ENCODE measurements around the gene ARHGAP10.
A peak's percentile ranks its signal among the peaks of the same experiment; 100 is the strongest.

Gene ARHGAP10, protein sequence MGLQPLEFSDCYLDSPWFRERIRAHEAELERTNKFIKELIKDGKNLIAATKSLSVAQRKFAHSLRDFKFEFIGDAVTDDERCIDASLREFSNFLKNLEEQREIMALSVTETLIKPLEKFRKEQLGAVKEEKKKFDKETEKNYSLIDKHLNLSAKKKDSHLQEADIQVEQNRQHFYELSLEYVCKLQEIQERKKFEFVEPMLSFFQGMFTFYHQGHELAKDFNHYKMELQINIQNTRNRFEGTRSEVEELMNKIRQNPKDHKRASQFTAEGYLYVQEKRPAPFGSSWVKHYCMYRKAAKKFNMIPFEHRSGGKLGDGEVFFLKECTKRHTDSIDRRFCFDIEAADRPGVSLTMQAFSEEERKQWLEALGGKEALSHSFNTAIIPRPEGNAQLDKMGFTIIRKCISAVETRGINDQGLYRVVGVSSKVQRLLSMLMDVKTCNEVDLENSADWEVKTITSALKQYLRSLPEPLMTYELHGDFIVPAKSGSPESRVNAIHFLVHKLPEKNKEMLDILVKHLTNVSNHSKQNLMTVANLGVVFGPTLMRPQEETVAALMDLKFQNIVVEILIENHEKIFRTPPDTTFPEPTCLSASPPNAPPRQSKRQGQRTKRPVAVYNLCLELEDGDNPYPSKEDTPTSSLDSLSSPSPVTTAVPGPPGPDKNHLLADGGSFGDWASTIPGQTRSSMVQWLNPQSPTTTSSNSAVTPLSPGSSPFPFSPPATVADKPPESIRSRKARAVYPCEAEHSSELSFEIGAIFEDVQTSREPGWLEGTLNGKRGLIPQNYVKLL

DNA sequence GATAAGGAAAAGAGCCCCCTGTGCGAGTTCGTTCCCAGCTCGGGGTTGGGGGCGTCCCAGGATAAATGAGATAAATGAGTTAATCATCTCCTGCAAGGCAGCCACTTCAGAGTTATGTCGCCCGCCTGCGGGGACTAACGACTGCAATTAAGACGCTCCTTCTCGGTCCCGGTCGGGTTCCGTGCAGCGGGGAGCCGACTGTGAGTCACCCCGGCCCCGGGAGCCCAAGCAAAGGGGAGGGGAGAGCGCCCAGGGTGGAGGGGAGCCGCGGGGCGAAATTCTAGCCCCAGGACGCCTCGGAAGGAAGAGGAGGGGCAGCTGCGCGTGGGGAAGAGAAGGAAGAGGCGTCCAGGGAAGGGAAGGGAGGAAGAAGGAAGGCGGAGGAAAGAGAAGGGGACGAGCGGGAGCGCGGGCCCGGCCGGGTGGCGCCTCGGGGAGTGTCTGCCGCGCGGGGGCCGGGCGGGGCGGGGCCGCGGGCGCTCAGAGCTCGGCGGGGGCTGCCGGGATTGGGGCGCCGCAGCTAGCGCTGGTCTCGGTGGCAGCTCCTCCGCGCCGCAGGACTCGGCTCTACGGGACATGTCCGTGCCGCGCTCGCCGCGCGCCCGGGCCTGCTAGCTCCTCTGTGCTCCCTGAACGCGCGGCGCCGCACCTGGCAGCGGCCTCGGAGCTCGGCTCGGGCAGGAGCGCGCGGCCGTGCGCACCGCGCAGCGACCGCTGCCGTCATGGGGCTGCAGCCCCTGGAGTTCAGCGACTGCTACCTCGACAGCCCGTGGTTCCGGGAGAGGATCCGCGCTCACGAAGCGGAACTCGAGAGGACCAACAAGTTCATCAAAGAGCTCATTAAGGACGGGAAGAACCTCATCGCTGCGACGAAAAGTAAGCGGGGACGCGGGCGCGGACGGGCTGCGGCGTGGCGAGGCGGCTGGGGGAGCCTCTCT, at the start of gene ARHGAP10:
TSS of gene ARHGAP10 (plus strand) at position 509 of the 938 bp plus-strand sequence. CDS start at position 723, 214 bp downstream.
- peak; percentile 55 to 59 for DNase-seq (ENCODE audit: low read depth in 2 of 2)

DNA sequence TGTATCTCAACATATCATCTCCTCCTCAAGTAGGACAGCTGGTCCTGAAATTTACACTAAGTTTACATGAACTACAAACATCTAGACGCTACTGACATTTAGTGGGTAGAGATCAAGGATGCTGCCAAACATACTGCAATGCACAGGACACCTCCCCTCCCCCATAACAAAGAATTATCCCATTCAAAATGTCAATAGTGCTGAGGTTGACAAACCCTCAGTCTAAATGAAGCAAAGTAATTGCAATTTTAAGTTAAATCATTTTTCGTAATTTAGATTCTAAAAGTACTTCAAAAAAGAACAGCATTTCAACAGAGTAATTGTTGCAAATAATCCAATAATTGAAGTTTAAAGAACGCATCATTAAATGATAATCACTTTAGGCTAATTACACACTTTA, 49.1 kb upstream of the ARHGAP10 start:
- no peak for DNase-seq (ENCODE audit: low read depth in 2 of 2)

DNA sequence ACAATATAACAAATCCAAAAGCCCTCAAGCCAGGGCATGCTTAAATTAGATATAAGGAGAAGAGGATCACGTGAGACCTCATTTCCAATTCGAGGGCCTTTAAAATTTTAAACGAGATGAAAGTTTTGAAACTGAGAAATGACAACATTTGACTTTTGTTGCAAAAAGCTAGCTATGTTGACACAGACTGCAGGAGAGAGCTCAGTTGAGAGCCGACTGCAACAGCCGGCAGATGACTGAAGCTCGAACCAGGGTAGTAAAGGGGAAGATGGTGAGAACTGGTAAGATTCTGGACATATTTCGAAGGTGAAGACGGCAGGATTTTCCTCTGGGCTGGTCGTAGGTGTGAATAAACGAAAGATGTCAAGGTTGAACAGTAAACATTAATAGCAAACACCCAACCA, 48.7 kb upstream of the ARHGAP10 start:
- no peak for DNase-seq (ENCODE audit: low read depth in 2 of 2)

DNA sequence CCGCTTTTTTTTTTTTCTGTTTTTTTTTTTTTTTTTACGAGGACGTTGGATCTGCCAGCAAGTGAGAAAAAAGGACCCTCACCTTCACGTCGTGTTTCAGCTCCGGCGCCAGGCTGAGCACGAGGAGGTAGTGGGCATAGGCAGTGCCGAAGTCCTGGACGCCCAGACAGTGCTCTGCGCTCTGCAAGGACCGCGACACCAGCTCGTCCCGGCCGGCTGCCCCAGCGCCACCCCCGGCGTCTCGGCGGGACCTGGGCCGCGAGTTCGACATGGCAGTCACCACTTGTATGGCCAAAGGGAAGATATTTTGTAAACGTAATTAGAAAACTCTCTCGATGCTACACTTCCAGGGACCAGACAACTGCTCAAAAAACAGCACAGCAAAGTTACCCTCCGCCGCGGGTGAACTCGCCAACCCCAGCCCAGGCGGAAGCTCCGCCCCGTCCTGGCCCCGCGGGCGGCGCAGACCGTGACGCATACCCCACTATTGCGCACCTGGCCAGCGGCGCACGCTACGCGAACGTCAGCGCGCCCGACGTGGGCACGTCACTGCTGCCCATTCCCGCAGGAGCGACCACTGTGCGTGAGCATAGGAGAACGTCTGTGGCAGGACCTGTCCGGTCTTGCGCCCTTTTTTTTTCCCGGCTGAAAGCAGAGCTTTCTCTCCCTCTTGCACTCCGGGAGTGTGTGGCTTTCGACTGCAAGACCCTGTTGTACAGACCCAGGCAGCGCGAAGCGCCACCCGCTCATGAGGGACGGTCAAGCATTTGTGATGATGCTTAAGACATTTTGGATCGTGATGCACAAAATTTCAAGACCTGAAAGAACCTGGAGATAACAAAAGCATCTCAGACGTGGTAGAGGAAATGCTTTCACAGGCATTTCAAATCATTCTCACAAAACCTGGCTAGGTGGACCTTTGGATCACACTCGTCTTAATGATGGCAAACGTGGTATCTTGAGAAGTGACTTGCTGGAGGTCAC, 47.9 kb upstream of the ARHGAP10 start, which contains the start of gene PRMT9:
TSS of gene PRMT9 (minus strand) at position 447 of the 984 bp plus-strand sequence. CDS start at position 271, 176 bp downstream.
- peak; percentile 73 to 77 for DNase-seq (ENCODE audit: low read depth in 2 of 2)

DNA sequence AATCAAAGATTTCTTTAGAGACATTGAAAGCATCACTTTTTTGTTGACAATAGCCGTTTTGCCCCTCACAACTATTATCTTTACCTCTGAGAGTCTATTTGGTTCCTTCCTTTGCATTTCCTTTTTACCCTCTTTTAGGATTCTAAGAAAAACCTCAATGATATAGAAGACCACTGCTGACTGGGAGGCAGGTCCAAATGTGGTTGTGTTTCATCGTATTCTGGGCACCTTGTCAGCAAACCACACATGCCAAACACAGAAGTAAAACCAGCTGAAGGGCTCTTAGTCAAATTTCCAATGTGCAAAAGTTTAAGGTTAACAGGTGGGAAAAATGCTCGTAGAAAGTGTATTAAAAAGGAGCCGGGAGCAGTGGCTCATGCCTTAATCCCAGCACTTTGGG, 42.8 kb upstream of the ARHGAP10 start:
- DNase-seq (ENCODE audit: low read depth in 2 of 2) = no peak

DNA sequence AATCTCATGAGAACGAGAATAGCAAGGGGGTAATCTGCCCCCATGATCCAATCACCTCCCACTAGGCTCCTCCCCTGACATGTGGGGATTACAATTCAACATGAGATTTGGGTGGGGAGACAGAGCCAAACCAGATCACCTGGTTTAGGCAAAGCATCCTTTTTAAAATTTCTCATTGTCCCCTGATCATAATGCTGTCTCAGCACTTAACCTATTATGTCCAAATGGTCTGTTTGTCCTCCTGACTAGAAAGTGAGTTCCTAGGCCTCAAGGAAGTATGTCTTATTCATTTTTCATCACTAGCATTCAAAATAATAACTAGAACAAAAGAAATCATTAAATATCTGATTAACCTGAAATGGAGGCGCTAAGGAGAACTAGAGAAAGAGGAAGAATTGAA, 40.1 kb upstream of the ARHGAP10 start:
- DNase-seq (ENCODE audit: low read depth in 2 of 2) = no peak

DNA sequence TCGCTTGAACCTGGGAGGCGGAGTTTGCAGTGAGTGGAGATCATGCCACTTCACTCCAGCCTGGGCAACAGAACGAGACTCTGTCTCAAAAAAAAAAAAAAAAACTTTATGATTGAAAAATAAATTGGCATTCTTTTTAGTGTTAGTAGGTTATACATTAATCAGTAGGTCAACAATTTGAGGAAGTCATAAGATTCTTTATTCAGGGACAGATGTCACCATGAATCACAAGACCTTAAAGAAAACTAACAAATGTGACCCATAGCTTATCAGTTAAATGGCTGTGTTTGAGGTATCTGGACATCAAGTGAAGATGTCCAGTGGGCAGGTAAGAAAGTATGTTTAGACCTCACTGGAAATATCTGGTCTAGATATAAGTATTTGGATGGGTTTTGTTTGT, 38.7 kb upstream of the ARHGAP10 start:
- DNase-seq (ENCODE audit: low read depth in 2 of 2) = no peak

DNA sequence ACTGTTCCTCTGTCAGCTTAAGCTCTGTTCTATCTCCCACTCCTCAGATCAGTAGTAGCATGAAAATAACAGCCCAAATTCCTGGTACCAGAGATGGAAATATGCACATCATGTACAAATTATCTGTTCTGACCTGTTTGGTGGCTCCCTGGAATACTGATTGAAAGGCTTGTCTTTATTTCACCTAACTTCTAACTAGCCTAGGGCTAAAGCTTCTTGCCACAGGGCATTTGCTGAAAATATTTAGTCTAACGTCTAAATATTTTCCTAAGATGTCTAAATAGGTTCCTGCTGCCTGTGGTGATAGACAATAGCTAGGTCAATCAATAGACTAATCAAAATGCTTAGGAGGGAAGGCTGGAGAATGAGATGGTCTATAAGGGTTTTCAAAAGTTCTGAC, 35.0 kb upstream of the ARHGAP10 start:
- DNase-seq (ENCODE audit: low read depth in 2 of 2) = no peak

DNA sequence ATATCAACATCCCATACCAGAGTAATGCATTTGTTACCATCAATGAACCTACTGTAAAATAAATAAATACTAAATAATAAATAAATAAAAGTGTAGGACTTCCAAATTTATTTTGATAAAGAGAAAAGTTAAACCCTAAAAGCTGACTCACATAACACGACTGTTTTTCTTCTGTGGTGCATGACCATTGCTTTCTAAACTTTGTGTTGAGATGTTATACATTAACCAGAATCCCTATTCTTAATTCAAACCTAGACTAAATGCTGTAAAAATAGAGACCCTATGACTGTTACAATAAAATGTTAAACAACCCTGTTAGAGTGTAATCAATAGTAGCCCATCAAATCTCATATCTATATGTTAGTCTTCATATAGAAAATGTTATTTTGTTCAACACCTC, 27.0 kb upstream of the ARHGAP10 start:
- no peak for DNase-seq (ENCODE audit: low read depth in 2 of 2)

DNA sequence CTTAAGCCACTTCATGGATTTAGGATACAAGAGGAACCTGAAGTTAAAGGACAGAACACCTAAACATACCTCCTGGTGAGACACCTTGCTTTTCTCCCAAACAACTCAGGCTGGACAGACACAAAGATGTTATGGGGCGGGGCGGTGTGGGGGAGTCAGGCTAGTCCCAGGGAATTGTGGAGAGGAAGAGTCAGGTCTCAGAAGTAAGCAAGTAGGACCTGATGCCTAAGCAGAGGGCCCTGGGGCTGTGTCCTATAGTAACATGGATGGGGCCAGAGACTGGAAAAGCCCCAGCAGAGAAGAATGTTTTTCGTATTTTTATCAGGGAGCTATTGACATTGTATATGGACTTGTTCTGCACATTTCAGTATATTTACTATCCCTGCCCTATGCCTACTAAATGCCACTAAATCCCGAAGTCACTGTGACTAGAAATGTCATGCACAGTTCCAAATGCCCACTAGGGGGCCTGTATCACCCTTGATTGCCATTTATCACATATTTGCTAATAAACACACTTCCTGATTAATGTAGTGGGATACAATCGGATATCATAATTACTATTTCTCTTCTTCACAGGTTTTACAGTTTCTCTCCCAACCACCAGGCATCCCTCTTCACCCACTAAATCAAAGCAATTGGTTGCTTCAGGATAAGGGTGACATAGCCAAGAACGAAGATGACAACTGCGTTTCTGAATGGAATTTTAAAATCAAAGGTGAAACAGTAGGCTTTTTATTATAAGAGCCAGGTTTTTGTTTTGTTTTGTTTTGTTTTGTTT, 23.8 kb upstream of the ARHGAP10 start:
- DNase-seq (ENCODE audit: low read depth in 2 of 2) = peak in 1 of 2 donors; percentile 22

DNA sequence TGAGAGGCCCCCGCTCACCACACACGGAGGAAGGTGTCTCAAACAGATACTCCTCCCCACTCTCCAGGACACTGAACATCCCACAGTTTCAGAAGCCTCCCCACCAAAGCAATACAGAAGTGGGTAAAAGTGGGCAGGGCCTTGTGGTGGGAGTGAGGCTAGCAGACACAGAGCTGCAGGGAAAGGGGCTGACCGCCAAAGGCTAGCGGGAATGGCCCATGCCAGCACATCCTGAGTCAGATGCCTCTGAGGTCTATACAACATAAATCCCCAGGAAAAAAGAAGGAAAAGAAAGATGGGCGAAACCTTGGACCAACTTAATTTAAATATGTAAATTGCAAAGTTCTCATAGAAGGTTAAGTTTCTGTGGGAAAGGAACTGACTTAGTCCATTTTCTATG, 21.9 kb upstream of the ARHGAP10 start:
- DNase-seq (ENCODE audit: low read depth in 2 of 2) = no peak

DNA sequence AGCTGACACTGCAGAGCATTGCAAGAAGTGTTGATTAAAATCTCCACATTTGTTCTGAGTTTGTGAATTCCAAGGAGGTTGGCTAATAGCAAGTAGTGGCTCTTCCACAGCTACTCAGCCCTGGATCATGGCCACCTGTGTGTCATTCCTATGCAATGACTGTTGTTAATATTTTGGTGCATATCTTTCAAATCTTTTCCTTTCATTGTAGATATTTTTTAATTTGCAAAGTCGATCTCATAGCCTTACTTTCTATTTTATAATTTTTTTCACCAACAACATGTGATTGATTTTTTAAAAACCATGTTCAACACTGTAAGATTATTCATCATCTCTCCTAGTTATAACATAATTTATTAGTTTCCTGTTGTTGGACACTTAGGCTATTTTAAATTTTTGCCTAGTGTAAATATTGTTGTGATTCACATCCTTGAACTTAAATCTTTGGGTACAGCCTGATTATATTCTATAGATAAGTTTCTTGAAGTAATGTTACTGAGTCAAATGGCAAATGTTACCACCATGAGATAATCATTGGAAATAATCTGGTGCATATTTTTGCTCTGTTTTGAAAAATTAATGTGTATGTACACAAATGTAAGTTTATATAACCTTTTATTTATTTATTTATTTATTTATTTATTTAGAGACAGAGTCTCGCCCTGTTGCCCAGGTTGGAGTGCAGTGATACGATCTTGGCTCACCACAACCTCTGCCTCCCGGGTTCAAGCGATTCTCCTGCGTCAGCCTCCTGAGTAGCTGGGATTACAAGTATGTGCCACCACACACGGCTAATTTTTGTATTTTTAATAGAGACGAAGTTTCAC, 17.1 kb upstream of the ARHGAP10 start:
- no peak for DNase-seq (ENCODE audit: low read depth in 2 of 2)

DNA sequence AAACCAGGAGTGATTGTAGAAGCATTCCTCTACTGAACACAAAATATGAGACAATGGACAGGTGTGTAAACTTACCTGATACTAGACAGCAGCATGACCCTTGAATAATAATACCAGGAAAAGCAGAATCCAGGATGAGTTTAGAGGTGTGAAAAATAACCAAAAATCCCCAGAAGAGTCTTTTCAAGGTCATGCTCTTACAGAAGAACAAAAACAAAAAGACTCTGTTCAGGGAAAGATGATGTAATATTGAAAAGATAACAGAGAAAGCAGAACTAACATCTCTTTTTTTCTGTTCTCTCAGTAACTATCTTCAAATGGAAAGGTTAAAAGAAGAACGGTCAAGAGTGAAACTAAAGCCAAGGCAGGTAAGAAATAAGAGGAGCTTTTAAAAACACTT, 14.0 kb upstream of the ARHGAP10 start:
- DNase-seq (ENCODE audit: low read depth in 2 of 2) = no peak

DNA sequence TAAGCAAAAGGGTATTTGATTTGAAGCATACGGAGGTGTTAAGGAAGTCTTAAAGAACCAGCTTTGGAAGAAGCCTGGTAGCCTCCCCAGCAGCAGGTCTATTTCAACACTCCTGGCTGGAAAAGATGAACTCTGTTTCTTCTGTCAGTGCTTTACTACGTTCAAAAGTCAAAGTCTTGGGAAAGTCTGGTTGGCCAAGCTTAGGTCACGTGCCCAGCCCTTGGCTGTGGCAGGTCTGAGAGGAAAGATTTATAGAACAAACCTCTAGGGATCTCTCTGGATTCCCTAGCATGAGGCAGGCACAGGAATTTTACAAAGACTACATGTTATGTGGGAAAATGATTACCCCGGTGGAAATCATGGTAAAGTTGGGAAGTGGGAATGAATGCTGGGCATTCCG, 8.6 kb upstream of the ARHGAP10 start:
- no peak for DNase-seq (ENCODE audit: low read depth in 2 of 2)

DNA sequence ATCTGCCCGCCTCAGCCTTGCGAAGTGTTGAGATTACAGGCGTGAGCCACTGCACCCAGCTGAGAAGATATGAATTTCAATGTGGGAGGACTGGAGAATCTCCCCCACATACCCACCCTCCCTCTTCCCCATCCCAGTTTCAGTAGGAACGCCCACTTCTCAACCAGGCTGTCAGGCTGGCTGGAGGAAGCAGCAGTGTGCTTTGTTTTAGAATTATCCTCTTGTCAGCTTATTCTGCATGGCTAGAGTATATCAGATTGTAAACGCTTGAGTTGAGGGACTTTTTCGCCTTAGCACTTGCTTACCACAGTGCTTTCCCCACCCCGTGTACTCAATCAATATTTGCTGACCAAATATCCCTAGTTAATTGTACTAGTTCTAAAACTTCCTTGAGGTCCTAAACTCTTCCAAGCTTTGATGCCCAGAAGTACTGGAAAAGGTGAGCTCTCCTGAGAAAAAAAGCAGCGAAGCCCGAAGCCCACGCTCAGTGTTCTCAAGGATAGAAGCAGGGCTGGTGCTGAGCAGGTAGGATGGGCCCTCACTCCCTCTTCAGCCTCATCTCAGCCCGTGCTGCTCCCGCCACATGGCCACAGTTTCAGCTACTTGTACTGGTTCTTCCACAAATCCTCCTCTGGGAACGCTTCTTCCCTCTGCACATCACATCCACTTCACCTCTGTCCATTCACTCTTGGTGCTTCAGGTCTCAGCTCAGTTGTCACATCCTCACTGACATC, 7.3 kb upstream of the ARHGAP10 start:
- DNase-seq (ENCODE audit: low read depth in 2 of 2) = no peak

DNA sequence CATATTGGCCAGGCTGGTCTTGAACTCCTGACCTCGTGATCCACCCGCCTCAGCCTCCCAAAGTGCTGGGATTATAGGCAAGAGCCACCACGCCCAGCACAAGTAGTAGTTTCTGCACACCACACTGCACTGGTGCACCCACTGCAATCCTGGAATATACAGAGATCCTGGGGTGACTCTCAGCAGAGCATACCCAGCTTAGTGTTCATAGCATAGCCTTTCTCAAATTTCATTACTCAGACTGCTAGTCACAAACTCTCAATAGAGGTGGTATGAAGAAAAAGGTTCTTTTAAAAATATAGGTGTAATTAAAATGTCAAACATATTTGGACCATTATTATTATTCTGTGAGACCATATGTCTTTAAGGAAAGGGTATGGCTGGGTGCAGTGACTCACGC, 6.2 kb upstream of the ARHGAP10 start:
- no peak for DNase-seq (ENCODE audit: low read depth in 2 of 2)

DNA sequence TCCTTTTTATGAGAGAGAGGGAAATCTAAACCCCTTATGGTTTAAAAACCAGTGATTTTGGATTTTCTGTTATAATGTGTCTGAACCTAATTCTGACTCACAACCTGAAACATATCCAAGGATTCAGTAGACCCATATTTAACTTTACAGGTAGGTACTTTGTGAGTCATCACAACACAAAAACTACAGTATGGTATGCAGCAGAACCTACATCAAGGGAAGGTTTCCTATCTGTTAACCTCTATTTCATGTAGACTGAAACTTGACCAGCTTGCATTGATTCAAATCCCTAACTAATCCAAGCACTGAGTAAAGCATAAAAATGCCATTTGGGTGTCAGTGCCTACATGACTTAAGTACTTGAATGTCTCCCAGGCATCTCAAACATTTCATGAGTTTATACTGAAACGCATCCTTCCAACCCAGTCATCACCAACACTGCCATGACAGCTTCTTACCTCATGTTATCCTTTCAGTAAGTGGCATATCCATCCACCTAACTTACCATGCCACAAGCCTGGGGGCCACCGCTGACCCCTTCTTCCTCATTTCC, 4.3 kb upstream of the ARHGAP10 start:
- DNase-seq (ENCODE audit: low read depth in 2 of 2) = no peak

DNA sequence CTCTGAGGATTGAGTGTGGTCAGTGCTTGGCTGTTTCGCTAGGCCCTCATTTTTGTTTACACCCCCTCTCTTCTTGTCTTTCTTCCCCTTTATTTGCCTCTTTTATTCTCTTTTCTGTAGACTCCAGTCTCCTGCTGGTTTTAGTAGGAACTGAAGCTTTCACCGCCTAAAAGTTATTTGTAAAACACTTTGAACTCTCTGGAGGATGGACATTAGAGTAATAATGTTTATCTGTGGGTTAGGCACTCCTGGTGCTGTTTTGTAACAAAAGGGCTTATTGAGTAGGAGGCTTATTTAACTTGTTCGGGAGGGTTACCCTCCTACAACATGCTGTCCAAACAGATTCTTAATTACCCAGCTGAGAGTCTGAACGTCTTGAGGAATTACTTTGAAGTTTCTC, 1.6 kb upstream of the ARHGAP10 start:
- no peak for DNase-seq (ENCODE audit: low read depth in 2 of 2)
